ENCODE results near the gene USP31. TPM values are rescaled to one million over a fixed set of nuclear protein-coding genes. Genes with fewer than 3 reads are reported as not detected.

USP31 gene
- total and polyA plus RNA-seq, 2 of the 13 experiments (the other 11 are each of a cell fraction or from before 2014, with no cell fraction given): 22.5 to 23.3 TPM

DNA sequence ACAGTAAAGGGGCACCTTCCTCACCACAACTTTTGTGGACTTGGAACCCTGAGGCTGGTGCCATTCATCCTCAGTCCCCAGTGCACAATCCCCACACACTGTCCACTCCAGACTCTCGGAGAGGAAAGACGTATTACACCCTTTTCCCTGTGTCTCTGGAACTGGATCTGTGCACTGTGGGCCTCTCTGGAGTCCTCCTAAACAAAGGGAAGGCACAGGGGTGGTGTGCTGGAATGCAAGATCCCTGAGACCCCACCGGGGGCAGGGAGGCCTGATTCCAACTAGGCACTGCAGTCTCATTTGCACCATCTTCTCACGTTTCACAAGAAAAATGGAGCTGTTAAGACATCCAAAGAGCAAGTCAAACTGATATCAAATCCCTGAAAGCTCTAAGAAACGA is 89.8 kb downstream of the USP31 start (continued):
- TF ChIP-seq GRHL1 (CRISPR knock-in tag; conservative IDR thresholded peaks at IDR 0.05) (no peak), ZNF136 (CRISPR knock-in tag; IDR thresholded peaks at IDR 0.05; ENCODE audit: low read depth) (no peak), ASH2L (IDR thresholded peaks at IDR 0.05; ENCODE audit: insufficient read length, low read depth, low read length) (no peak), ZNF713 (CRISPR knock-in tag; IDR thresholded peaks at IDR 0.05) (no peak), KDM2A (CRISPR knock-in tag; IDR thresholded peaks at IDR 0.05; ENCODE audit: borderline replicate concordance, low read depth) (no peak), ZBTB7B (CRISPR knock-in tag; IDR thresholded peaks at IDR 0.05) (no peak), RBM39 (IDR thresholded peaks at IDR 0.05; ENCODE audit: low read depth, low read length, poor library complexity, severe bottlenecking) (no peak), PHB2 (IDR thresholded peaks at IDR 0.05; ENCODE audit: partially characterized antibody) (no peak)
- TF ChIP-seq, protein P1, sequence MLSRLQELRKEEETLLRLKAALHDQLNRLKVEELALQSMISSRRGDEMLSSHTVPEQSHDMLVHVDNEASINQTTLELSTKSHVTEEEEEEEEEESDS (CRISPR knock-in tag; IDR thresholded peaks at IDR 0.05; ENCODE audit: borderline replicate concordance): no peak

- Histone ChIP-seq H3K27ac (ENCODE audit: extremely low read length, insufficient read depth, low read length) (no peak overlapping the region), H3K9me3 (ENCODE audit: low read length) (no peaks in the 10 kb centered on the region), H3K4me3 (replicated peaks in 1 of 3; ENCODE audit: insufficient read depth in 1 of 3, low read depth in 2 of 3, low read length in 3 of 3) (no peak overlapping the region), H3K27me3 (ENCODE audit: control insufficient read depth in 1 of 2, insufficient read depth in 2 of 2, low read length in 2 of 2) (no peaks in the 10 kb centered on the region), H3K4me2 (ENCODE audit: low read depth, low read length) (no peak overlapping the region), H3K4me1 (ENCODE audit: insufficient read depth, low read length) (no peaks in the 10 kb centered on the region), H4K20me1 (ENCODE audit: insufficient read depth, low read length) (peaks cover 4% of the 10 kb centered on the region; the same call in 1 of the 2 replicates), H3K79me2 (ENCODE audit: insufficient read depth, low read length) (no peaks in the 10 kb centered on the region), H3K36me3 (replicated peaks in 1 of 2; ENCODE audit: control insufficient read depth in 1 of 2, insufficient read depth in 2 of 2, low read length in 2 of 2) (no peaks in the 10 kb centered on the region), H2AFZ (ENCODE audit: low read length) (no peak overlapping the region), H3K9ac (ENCODE audit: insufficient read depth, low read depth, low read length) (no peak overlapping the region)
- intact Hi-C loops (cut with micrococcal nuclease; ENCODE audit: unreplicated experiment) (no loop called here), in situ Hi-C loops (cut with HindIII; ENCODE audit: extremely low pct_ligation_motif_present, low pct_unique_long_range_greater_than_20kb) (no loop called here)
- BruUV-seq (replicated peaks): no TSS peak
- no peak for ATAC-seq
- DNase-seq (ENCODE audit: low spot score): no peak
- CTCF ChIA-PET (ENCODE audit: low intra/inter-chr PET ratio, low total read pairs): no interaction called here
- 0 out of 2 replicates have a peak, but pooled peaks have one; percentile 15 for TF ChIP-seq POLR2AphosphoS2 (IDR thresholded peaks at IDR 0.05; ENCODE audit: low read depth, low read length)
- TF ChIP-seq TOE1 (CRISPR knock-in tag; IDR thresholded peaks at IDR 0.05): no peak
- FAIRE-seq: no peak
- POLR2A ChIA-PET: no interaction called here
- 69% methylated on average over 4 of the region's 4 CpGs for WGBS (ENCODE audit: low lambda C conversion rate)
Measured at GRCh38 chr16:23058576-23058975, 90.7 kb downstream of the USP31 start.

All from HepG2 (cell line).